H4 (cell line): Measurements from ENCODE around the gene ATF2. TPM values are rescaled to one million over a fixed set of nuclear protein-coding genes. Genes with fewer than 3 reads are reported as not detected.
"Not testable (repeated sequence)": the region's sequence is repeated elsewhere in the genome, so short reads cannot be mapped to it uniquely, and the experiment has no call there.

Experiments used
- DNase-seq: peaks from one replicate; pipeline ENCODE4 v3.0.0-alpha.2; 2015; ENCODE audit warnings: low spot score
- total RNA-seq: library from RNA; depleted of rRNA; stranded (reverse); fragments of >200 nt; shearing (Covaris generic); gene quantifications from 2 replicates; pipeline ENCODE4 v1.2.3, GENCODE V29; 2014

The ATF2 gene
- total RNA-seq, 1 experiment from 2014 or later, result 30.0 TPM

DNA sequence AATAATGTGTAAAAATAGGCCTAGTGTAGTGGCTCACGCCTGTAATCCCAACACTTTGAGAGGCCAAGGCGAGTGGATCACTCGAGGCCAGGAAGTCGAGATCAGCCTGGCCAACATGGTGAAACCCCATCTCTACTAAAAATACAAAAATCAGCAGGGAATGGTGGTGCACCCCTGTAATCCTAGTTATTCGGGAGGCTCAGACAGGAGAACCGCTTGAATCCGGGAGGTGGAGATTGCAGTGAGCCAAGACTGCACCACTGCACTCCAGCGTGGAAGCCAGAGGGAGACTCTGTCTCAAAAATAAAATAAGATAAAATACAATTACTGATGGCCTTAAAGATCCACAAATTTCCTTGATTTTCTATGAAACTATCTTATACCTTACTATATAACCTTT, 3.8 kb downstream of the ATF2 start:
- no peak for DNase-seq

GRCh38 chr2:175158894-175159293, 9.1 kb downstream of the ATF2 start:
- no peak for DNase-seq

DNA sequence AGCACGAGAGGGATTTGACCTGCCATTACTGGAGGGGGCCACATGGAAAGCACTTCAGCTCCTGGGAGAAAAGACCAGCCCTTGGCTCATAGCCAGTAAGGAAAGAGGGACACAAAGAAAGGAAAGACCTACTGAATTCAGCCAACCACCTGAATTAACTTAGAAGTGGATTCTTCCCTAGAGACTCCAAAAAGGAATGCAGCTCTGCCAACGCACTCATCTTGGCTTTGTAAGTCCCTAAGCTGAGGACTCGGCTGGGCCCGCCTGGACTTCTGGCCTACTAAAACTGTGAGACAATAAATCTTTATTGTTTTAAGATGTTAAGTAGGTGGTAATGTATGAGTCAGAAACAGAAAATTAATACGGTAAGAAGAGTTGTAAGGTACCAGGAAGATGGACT, 11.5 kb downstream of the ATF2 start:
- DNase-seq, result no peak

GRCh38 chr2:175154661-175155082, 13.3 kb downstream of the ATF2 start:
- peak; percentile 92 for DNase-seq

- DNase-seq, result no peak
Measured at GRCh38 chr2:175152242-175152641, 15.8 kb downstream of the ATF2 start.

GRCh38 chr2:175151791-175152190, 16.2 kb downstream of the ATF2 start:
- DNase-seq, result no peak

GRCh38 chr2:175147186-175147585, 20.8 kb downstream of the ATF2 start:
- DNase-seq, result no peak

- no peak for DNase-seq
Measured at GRCh38 chr2:175143678-175144077, 24.3 kb downstream of the ATF2 start.

DNA sequence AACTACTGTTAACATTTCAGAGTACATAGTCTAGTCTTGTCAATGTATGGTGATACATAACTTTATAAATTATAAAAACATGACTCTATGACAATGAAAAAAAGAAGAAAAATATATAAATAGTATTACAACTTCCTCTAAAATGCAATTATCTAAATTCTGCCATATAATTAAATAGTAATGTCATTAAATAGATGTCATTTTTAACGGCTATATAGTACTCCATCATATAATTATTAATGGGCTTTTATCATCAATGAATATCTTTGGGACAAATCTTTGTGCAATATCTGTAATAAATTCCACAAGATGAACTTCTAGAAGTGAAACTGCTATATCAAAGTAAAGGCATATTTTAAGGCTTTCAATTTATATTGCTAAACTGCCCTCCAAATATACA, 24.8 kb downstream of the ATF2 start:
- no peak for DNase-seq

DNA sequence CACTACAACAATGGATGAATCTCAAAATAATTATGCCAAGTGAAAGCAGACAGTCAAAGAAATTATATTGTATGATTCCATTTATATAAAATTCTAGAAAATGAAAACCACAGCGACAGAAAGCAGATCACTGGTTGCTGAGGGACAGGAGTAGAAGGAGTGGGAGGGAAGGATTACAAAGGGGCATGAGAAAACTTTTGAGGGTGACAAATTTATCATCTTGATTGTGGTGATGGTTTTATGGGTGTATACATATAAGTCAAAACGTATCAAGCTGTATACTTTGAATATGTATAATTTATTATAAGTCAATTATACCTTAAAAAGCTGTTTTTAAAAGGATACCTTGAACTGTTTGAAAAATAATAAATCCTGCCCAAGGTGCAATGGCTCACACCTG, 27.7 kb downstream of the ATF2 start:
- DNase-seq, result no peak

DNA sequence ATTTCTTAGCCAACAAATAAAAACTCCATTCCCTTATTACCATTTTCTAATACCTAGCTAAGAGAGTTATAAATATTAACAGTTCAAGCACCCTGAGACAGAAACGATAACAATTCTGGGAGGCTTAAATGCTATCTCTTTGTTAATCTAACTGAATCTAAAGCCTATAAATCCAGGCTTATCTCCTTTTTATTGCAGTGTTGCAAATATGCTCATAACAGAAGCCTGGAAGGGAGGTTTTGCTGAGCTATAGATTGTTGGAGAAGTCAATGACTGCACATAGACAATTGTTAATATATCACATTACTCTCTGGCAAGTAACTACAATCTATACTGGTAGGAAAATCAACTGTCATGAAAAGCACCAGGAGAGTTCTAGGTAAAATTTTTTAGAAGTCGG, 30.2 kb downstream of the ATF2 start:
- DNase-seq, result no peak

- DNase-seq, result no peak
Measured at GRCh38 chr2:175136334-175137215, 31.4 kb downstream of the ATF2 start.

DNA sequence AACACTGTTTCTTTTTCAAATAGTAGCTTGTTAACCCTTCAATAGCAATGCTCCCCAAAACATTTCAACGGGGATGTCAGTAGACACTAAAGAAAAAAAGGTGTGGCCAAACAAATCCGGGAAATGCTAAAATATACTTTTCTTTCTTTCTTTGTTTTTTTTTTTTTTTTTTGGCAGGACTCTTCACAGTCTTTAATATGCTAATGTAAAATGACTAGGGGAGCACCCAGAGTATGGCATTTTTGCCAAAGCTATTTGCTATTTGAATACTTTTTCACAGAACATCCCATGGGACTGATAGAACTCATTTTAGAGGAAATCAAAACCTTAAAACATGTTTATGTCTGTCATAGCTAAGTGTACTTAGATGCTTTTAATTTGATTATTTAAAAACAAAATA, 32.1 kb downstream of the ATF2 start:
- DNase-seq, result no peak

DNA sequence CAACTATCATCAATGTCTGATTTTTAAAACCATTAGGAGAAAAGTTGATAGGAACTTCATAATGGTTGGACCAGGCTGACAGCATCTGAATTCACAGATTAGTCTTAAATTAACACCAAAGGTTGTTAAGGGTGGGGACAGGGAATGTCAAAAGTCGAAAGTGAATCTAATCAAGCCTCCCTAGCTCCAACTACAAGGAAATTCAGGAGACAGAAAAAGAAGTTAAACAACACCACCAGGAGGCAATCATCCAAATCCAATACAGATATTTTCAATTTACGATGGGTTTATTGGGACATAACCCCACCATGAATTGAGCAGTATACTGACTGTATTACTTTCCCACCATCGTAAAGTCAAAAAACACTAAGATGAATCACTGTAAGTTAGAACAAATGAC, 32.8 kb downstream of the ATF2 start:
- no peak for DNase-seq

GRCh38 chr2:175131252-175131651, 36.8 kb downstream of the ATF2 start:
- DNase-seq, result no peak

GRCh38 chr2:175126661-175127060, 41.3 kb downstream of the ATF2 start:
- no peak for DNase-seq

DNA sequence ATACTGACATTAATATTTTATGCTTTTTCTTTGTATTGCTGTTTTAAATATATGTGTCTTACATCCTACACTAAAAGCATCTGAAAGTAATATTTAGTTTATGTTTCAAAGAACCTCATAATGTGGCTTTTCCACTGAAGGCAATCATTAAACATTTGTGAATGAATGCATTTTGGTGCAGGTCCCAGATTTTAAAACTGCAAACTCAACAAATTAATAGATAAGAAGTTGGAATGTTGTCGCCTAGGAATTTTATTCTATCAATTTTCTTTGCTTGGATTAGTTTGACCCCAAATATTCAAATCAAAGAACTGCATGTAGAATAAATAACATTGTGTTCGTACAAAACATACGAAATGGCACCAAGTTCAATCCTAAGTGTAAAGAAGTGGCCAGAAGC, 44.7 kb downstream of the ATF2 start:
- no peak for DNase-seq

DNA sequence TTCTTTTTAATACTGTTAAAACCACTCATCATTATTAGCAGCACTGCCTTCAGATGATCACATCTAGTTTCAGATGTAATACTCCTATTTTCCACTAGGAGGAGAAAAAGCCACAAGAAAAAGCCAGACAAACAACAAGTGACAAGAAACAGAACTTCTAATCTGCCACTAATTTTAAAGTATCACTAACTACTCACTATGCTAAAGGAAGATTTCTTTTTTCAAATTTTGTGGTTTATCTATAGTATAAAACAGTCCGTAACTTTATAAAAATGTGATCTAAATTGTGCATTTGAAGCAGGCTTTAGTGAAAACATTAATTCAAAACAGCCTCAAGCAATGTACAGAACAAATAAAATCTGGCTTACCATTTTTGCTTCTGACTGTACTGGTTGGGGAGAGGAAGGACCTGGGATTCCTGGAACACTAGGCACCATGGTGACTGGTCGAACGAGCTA, 56.8 kb downstream of the ATF2 start:
- DNase-seq, result peak; percentile 23

GRCh38 chr2:175108091-175108490, 59.9 kb downstream of the ATF2 start:
- not testable (repeated sequence) for DNase-seq

DNA sequence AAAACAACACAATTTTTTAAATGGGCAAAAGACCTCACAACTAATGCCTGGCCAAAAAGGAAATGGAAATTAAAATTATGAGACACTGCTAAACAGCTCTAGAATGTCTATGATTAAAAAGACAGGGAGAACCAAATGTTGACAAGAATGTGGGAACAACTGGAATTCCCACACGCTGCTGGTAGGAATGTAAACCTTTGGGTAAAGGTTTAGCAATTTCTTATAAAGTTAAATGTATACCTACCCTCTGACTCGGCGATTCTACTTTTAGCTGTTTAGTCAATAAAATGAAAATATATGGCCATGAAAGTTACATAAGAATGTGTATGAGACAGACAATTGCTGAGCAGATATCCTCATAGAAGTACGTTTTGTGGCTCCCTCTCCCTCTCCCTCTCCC, 60.9 kb downstream of the ATF2 start:
- DNase-seq, result no peak

- DNase-seq, result no peak
Measured at GRCh38 chr2:175103191-175103590, 64.8 kb downstream of the ATF2 start.

DNA sequence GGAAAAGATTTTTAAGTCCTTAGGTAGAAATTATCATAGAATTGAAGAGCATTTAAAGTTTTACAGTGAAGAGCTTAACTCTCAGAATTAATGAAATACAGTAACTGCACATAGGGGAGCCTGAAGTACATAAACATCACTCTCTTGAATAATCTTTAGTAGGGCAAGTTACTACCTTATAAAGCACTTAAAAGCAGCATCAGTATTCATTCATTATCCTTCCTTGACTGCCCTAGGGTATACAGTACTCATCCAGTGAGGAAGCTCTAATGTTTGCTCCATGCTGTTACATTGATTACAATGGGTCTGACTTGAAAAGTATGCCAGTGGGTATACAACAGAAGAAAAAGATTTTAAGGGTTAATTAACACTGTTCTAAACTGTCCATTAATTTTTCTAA, 66.5 kb downstream of the ATF2 start:
- DNase-seq, result no peak

DNA sequence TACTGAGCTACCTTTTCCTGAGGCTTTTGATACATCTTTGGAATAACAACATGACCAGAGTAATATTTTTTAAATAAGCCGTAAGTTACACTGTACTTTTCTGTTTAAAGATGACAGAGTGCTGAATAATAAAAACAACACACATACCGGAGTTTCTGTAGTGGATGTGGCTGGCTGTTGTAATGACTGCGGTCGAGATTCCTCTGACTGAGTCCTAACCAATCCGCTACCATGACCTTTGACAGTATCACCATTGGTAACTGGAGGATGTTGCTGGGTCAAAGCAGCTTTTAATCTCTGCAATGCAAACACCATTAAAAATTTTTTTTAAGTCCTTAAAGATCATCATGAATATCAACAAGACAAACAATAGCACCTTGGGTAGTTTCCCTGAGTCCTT, 70.7 kb downstream of the ATF2 start:
- DNase-seq, result peak; percentile 25

GRCh38 chr2:175084117-175084516, 83.9 kb downstream of the ATF2 start:
- DNase-seq, result not testable (repeated sequence)
